ENCODE data around the gene SEPTIN5. TPM values are rescaled to one million over a fixed set of nuclear protein-coding genes. Genes with fewer than 3 reads are reported as not detected.
A peak's percentile ranks its signal among the peaks of the same experiment; 100 is the strongest.

The SEPTIN5 gene
- total RNA-seq, 1 donor from 2014 or later, result 7.3 TPM

- Mint-ChIP-seq H3K4me1 (ENCODE audit: low read depth, unreplicated experiment) (peaks cover 2% of the 10 kb centered on the region), H3K4me3 (ENCODE audit: unreplicated experiment) (peak overlapping the region; percentile 78), H3K27me3 (ENCODE audit: low read depth, unreplicated experiment) (peaks cover 47% of the 10 kb centered on the region), H3K36me3 (ENCODE audit: low read depth, unreplicated experiment) (peaks cover 7% of the 10 kb centered on the region), H3K27ac (ENCODE audit: unreplicated experiment) (no peak overlapping the region), H3K9me3 (ENCODE audit: unreplicated experiment) (peaks cover 1% of the 10 kb centered on the region)
- Histone ChIP-seq H3K4me2 (ENCODE audit: low read length) (peak overlapping the region; percentile 95), H2AFZ (ENCODE audit: low read depth, low read length) (no peak overlapping the region), H3K9me3 (ENCODE audit: insufficient read depth, low read depth, low read length) (no peaks in the 10 kb centered on the region), H3K27me3 (ENCODE audit: insufficient read depth, low read length) (no peaks in the 10 kb centered on the region), H4K20me1 (ENCODE audit: insufficient read depth, low read length) (peaks cover 29% of the 10 kb centered on the region), H3K79me2 (ENCODE audit: insufficient read depth, low read length) (peaks cover 18% of the 10 kb centered on the region), H3K4me3 (ENCODE audit: insufficient read depth, low read depth, low read length) (peak overlapping the region; percentile 61), H3K27ac (ENCODE audit: low read depth, low read length) (no peak overlapping the region), H3K4me1 (ENCODE audit: insufficient read depth, low read length) (peaks cover 19% of the 10 kb centered on the region), H3K36me3 (ENCODE audit: insufficient read depth, low read length) (peaks cover 4% of the 10 kb centered on the region), H3K9ac (ENCODE audit: low read length) (peak overlapping the region; percentile 63)
- FAIRE-seq, result no peak
- DNase-seq (ENCODE audit: low read depth), result no peak
- TF ChIP-seq CTCF (IDR thresholded peaks at IDR 0.05; ENCODE audit: insufficient read depth, low read depth, low read length) (no peak), EZH2 (IDR thresholded peaks at IDR 0.05; ENCODE audit: insufficient read depth, low read length) (peak; percentile 23)
Observed at GRCh38 chr22:19715188-19715930, 1.1 kb downstream of the SEPTIN5 start.

GRCh38 chr22:19716041-19716828 lies 1.9 kb downstream of the SEPTIN5 start:
- H3K27me3 ChIP-seq (ENCODE audit: insufficient read depth, low read length), result no peaks in the 10 kb centered on the region
- H3K27ac Mint-ChIP-seq (ENCODE audit: unreplicated experiment), result no peak overlapping the region

More at GRCh38 chr22:19716041-19716828, 1.9 kb downstream of the SEPTIN5 start:
- Histone ChIP-seq H2AFZ (ENCODE audit: low read depth, low read length) (no peak overlapping the region), H3K4me3 (ENCODE audit: insufficient read depth, low read depth, low read length) (no peak overlapping the region), H3K9ac (ENCODE audit: low read length) (no peak overlapping the region), H3K79me2 (ENCODE audit: insufficient read depth, low read length) (peaks cover 23% of the 10 kb centered on the region), H3K27ac (ENCODE audit: low read depth, low read length) (no peak overlapping the region), H3K4me1 (ENCODE audit: insufficient read depth, low read length) (peaks cover 19% of the 10 kb centered on the region), H3K4me2 (ENCODE audit: low read length) (no peak overlapping the region), H4K20me1 (ENCODE audit: insufficient read depth, low read length) (peaks cover 38% of the 10 kb centered on the region), H3K36me3 (ENCODE audit: insufficient read depth, low read length) (peaks cover 5% of the 10 kb centered on the region), H3K9me3 (ENCODE audit: insufficient read depth, low read depth, low read length) (no peaks in the 10 kb centered on the region)
- FAIRE-seq (no peak), DNase-seq (ENCODE audit: low read depth) (no peak)
- TF ChIP-seq EZH2 (IDR thresholded peaks at IDR 0.05; ENCODE audit: insufficient read depth, low read length), result no peak
- TF ChIP-seq CTCF (IDR thresholded peaks at IDR 0.05; ENCODE audit: insufficient read depth, low read depth, low read length), result no peak
- Mint-ChIP-seq H3K4me1 (ENCODE audit: low read depth, unreplicated experiment) (peaks cover 2% of the 10 kb centered on the region), H3K9me3 (ENCODE audit: unreplicated experiment) (peaks cover 6% of the 10 kb centered on the region), H3K27me3 (ENCODE audit: low read depth, unreplicated experiment) (peaks cover 50% of the 10 kb centered on the region), H3K4me3 (ENCODE audit: unreplicated experiment) (no peak overlapping the region), H3K36me3 (ENCODE audit: low read depth, unreplicated experiment) (peaks cover 11% of the 10 kb centered on the region)

All from astrocyte (in vitro differentiated cells and primary cell).